Uterus (tissue), 4 donors: ENCODE data around the gene THRB. TPM values are rescaled to one million over a fixed set of nuclear protein-coding genes. Genes with fewer than 3 reads are reported as not detected.

ENCODE experiments used
- DNase-seq, 2 donors: peaks; one replicate each; pipeline ENCODE4 v3.0.0-alpha.2; 2019 to 2020
- H3K27ac ChIP-seq, 2 donors: fragments of 200-600 bp; sonication (generic); 1 replicate in 1 of 2; 2 replicates in 1 of 2; pipeline ENCODE4 v1.5.1; 2016 to 2018
- H3K27me3 ChIP-seq, 2 donors: fragments of 200-600 bp; sonication (generic); one replicate each; pipeline ENCODE4 v1.5.1; 2018 to 2019; ENCODE audit warnings: control low read depth in 1 of 2
- H3K36me3 ChIP-seq, 2 donors: fragments of 200-600 bp; sonication (generic); one replicate each; pipeline ENCODE4 v1.5.1; 2019; ENCODE audit warnings: control low read depth in 1 of 2
- H3K4me1 ChIP-seq, 2 donors: fragments of 200-600 bp; sonication (generic); one replicate each; pipeline ENCODE4 v1.5.1; 2018 to 2019; ENCODE audit warnings: control low read depth in 1 of 2
- H3K4me3 ChIP-seq, 2 donors: fragments of 200-600 bp; sonication (generic); 1 replicate in 1 of 2; 2 replicates in 1 of 2; pipeline ENCODE4 v1.5.1; 2018 to 2019; ENCODE audit warnings: mild to moderate bottlenecking in 1 of 2
- H3K9me3 ChIP-seq, 2 donors: fragments of 200-600 bp; sonication (generic); one replicate each; pipeline ENCODE4 v1.5.1; 2019; ENCODE audit warnings: control low read depth in 1 of 2
- POLR2A ChIP-seq, 2 donors: fragments of 450-650 bp; IDR thresholded peaks; one replicate each; pipeline ENCODE4 v1.6.1; 2016; ENCODE audit warnings: antibody characterized with exemption in 2 of 2, mild to moderate bottlenecking in 1 of 2, moderate library complexity in 1 of 2
- intact Hi-C: fragments of 100-400 bp; cut with DNase I; formaldehyde crosslinking; loops from one replicate; pipeline ENCODE4 v1.15.1; 2023; ENCODE audit warnings: low total_unique reads
- total RNA-seq, 4 donors: library from RNA; depleted of rRNA in 3 of 4; stranded (reverse); fragments of >200 nt in 3 of 4; gene quantifications; one replicate each; pipeline versions ENCODE4 v1.1.0 to v1.2.4, GENCODE V29; 2014 to 2023
- TF ChIP-seq, protein P1 (sequence below), 4 experiments: fragments of 200-600 bp in 2 of 4; fragments of 450-650 bp in 2 of 4; sonication (generic) in 2 of 4; IDR thresholded peaks; one replicate each; pipeline ENCODE4 v1.5.1; 2016 to 2019; ENCODE audit warnings: antibody characterized with exemption in 4 of 4, mild to moderate bottlenecking in 2 of 4, moderate library complexity in 1 of 4
- donor health status: DM: yes; HTN: yes; CAD: no.

THRB gene
- total RNA-seq, 4 donors from 2014 or later: 4.6 to 38.2 (median 17.3) TPM

DNA sequence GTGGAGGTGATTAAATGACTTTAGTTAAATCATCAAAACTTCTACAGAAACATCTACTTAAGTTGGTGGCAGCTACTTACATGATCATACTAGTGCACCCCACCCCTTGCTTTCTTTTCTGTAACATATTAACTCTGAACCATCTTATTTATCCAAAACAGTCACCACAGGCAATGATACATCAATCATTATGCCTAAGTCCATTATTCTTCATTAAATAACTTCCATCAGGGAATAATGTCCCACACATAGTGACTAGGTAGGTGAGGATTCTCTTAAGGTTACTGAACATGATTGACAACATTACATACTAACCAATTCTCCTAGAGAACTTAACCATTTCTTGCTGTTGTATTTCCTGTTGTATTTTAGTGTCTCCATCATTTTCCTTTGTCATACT, 339.4 kb downstream of the THRB start:
- no peak for DNase-seq
- H3K9me3 ChIP-seq: no peaks in the 10 kb centered on the region
- H3K27ac ChIP-seq: no peak overlapping the region
- intact Hi-C loops: no loop called here
- H3K4me3 ChIP-seq: no peak overlapping the region
- TF ChIP-seq POLR2A (IDR thresholded peaks at IDR 0.05): no peak
- TF ChIP-seq, protein P1, sequence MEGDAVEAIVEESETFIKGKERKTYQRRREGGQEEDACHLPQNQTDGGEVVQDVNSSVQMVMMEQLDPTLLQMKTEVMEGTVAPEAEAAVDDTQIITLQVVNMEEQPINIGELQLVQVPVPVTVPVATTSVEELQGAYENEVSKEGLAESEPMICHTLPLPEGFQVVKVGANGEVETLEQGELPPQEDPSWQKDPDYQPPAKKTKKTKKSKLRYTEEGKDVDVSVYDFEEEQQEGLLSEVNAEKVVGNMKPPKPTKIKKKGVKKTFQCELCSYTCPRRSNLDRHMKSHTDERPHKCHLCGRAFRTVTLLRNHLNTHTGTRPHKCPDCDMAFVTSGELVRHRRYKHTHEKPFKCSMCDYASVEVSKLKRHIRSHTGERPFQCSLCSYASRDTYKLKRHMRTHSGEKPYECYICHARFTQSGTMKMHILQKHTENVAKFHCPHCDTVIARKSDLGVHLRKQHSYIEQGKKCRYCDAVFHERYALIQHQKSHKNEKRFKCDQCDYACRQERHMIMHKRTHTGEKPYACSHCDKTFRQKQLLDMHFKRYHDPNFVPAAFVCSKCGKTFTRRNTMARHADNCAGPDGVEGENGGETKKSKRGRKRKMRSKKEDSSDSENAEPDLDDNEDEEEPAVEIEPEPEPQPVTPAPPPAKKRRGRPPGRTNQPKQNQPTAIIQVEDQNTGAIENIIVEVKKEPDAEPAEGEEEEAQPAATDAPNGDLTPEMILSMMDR (IDR thresholded peaks at IDR 0.05): no peak
- H3K36me3 ChIP-seq: no peaks in the 10 kb centered on the region
- no peaks in the 10 kb centered on the region for H3K27me3 ChIP-seq
- no peaks in the 10 kb centered on the region for H3K4me1 ChIP-seq

DNA sequence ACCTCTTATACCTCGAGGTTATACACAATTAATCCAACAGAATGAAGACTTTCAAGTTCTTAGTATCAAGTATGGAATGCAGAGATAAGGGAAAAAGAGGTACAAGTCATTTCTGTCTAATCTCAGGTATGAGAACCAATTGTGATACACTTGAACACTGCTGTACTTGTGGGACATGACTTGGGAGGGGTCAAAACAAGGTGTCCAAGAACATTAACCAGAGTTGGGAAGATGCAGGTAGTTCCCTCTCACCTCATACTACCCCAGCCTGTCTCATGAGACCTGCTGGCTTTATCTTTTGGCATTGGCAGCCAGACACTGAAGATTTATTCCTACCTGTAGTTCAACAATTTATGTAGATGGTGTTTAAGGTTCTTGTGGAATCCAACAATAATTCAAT, 339.9 kb downstream of the THRB start:
- Histone ChIP-seq H3K9me3 (no peaks in the 10 kb centered on the region), H3K27me3 (no peaks in the 10 kb centered on the region), H3K4me1 (no peaks in the 10 kb centered on the region), H3K4me3 (no peak overlapping the region), H3K27ac (no peak overlapping the region), H3K36me3 (no peaks in the 10 kb centered on the region)
- TF ChIP-seq, protein P1 (IDR thresholded peaks at IDR 0.05): no peak
- TF ChIP-seq POLR2A (IDR thresholded peaks at IDR 0.05): no peak
- intact Hi-C loops: no loop called here
- no peak for DNase-seq

DNA sequence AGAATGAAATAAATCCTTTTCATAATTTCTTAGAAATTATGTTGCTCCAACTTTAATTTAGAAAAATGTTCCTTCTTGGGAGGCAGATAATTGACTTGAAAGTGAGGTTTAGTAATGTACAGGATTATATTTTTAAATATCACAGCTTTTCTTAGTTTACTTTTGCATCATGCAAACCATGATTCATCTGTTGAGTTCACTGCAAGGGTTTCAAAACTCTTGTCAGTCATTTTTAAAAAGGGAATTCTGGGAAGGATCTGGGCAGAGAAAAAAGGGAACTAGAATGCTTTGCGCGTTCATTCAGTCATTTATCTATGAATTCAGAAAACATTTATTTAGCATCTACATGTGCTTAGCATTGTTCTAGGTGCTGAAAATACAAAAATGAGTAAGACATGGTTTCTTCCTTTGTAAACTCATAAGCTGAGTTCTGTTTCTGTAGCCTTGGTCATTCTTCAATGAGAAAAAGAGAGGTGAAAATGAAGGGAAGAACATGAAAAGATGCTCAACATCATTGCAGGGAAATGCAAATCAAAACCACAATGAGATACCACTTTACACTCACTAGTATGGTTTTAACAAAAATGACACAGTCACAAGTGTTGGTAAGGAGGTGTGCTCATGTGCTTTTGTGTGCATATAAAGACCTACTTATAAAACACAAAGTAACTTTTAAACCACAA, 340.5 kb downstream of the THRB start:
- intact Hi-C loops: no loop called here
- no peaks in the 10 kb centered on the region for H3K4me1 ChIP-seq
- H3K27me3 ChIP-seq: no peaks in the 10 kb centered on the region
- no peaks in the 10 kb centered on the region for H3K9me3 ChIP-seq
- H3K36me3 ChIP-seq: no peaks in the 10 kb centered on the region
- no peak overlapping the region for H3K4me3 ChIP-seq
- no peak for DNase-seq
- TF ChIP-seq, protein P1 (IDR thresholded peaks at IDR 0.05): no peak
- TF ChIP-seq POLR2A (IDR thresholded peaks at IDR 0.05): no peak
- no peak overlapping the region for H3K27ac ChIP-seq

DNA sequence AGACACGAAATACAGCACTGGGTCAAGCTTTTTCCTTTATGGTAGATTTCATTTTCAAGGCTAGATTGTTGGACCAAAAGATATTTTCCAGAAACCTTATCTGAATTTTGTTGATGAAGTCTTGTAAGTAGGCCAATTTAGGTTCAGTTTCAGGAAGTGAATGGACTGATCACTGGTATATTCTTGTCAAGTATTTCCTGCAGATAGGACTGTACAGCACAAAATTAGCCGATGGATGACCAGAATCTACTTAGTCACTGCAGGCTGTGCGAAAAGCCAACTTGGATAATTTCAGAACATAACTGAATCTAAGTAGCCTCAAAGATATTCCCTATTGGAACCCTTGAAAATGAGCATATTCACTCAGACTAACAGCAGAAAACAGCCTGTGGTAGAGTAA, 343.1 kb downstream of the THRB start:
- Histone ChIP-seq H3K4me3 (no peak overlapping the region), H3K9me3 (no peaks in the 10 kb centered on the region), H3K36me3 (no peaks in the 10 kb centered on the region), H3K4me1 (no peaks in the 10 kb centered on the region), H3K27me3 (no peaks in the 10 kb centered on the region), H3K27ac (no peak overlapping the region)
- intact Hi-C loops: no loop called here
- no peak for DNase-seq
- TF ChIP-seq, protein P1 (IDR thresholded peaks at IDR 0.05): no peak
- no peak for TF ChIP-seq POLR2A (IDR thresholded peaks at IDR 0.05)

DNA sequence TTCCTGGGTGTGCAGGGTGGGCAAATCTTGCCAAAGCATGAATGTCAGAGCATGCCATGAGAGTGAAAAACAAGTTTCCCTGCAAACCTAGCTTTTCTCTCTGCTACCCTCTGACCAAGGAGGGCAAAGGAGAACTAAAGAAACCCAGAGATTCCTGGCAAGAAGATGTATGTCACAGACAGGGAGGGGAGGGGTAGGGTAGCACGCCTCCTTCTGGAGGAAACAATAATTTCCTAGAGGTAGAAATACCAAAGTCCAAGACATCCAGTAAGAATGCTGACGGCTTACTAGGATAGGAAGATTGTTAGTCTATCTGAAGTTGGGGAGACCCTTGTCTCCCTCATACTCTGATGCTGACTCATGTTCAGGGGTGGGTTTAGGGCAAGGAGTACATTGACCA, 345.6 kb downstream of the THRB start:
- DNase-seq: no peak
- no peak for TF ChIP-seq POLR2A (IDR thresholded peaks at IDR 0.05)
- TF ChIP-seq, protein P1 (IDR thresholded peaks at IDR 0.05): no peak
- Histone ChIP-seq H3K9me3 (no peaks in the 10 kb centered on the region), H3K27ac (no peak overlapping the region), H3K36me3 (no peaks in the 10 kb centered on the region), H3K4me1 (no peaks in the 10 kb centered on the region), H3K4me3 (no peak overlapping the region), H3K27me3 (no peaks in the 10 kb centered on the region)
- intact Hi-C loops: no loop called here
